COR-L47 (cell line): ENCODE results near the gene NEURL1.
A peak's percentile ranks its signal among the peaks of the same experiment; 100 is the strongest.

Experiments
- DNase-seq: peaks from one replicate; lab custom pipeline; 2025; lab: John Stamatoyannopoulos, UW

NEURL1 gene

DNA sequence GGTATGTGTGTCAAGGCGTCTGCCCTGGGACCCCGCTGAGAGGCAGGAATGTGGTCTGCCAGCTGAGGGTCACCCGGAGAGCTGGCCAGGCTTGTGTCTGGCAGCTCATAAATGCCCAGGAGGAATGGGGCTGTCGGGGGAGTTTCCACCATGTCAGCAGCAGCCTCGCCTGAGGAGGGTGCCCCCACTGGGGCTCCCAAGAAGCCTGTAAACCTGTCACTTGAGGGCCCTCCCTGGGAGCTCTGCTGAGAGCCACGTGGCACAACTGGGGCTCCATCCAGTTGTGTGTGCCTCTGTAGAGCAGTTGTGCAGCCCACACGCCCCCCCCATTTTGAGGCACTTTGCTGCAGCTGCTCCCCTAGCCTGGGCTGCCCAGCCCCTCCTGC, 70.6 kb downstream of the NEURL1 start:
- DNase-seq: no peak

GRCh38 chr10:103564776-103565520, 71.4 kb downstream of the NEURL1 start:
- DNase-seq: no peak

DNA sequence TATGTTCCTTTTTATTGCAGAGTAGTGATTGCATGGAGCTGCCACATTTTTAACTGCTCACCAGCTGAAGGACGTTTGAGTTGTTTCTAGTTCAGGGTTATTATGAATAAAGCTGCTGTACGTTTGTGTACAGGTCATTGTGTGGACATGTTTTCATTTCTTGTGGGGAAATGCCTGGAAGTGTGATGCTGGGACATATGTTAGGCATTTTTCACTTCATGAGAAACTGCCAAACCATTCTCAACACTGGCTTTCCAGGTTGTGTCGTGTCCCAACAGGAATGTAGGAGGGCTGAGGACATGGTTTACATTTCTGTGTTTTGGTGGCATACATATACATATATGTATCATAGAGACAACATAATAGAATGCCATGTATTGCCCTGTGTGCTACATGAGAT, 73.0 kb downstream of the NEURL1 start:
- DNase-seq: no peak

GRCh38 chr10:103568505-103568904, 75.0 kb downstream of the NEURL1 start:
- no peak for DNase-seq

GRCh38 chr10:103569896-103570295, 76.4 kb downstream of the NEURL1 start:
- no peak for DNase-seq

- no peak for DNase-seq
Measured at GRCh38 chr10:103570844-103571655, 77.5 kb downstream of the NEURL1 start.

DNA sequence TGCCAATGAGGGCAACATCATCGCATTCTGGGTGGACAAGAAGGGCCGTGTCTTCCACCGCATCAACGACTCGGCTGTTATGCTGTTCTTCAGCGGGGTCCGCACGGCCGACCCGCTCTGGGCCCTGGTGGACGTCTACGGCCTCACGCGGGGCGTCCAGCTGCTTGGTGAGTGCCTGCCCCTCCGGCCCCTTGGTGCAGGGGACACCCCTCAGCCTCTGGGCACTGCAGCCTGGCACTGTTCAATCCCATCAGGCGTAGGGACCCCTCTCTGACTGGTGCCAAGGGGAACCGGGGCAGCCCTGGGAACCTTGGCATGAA, 78.1 kb downstream of the NEURL1 start:
- no peak for DNase-seq

GRCh38 chr10:103572347-103573204, 79.1 kb downstream of the NEURL1 start:
- DNase-seq: no peak

DNA sequence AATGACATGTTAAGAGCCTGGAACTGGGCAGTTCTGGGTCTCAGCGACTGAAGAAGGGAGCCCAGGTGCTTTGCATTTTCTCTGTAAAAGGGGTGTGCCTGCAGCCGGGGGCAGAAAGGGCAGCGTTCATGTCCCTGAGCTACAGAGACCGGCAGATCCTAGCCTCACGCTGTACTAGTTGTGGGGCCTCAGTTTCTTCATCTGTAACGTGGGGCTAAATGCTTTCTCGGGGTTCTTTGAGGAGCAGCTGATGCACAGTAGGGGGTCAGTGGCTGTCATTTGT, 79.6 kb downstream of the NEURL1 start:
- no peak for DNase-seq

- no peak for DNase-seq
Measured at GRCh38 chr10:103574097-103575061, 80.9 kb downstream of the NEURL1 start.

- no peak for DNase-seq
Measured at GRCh38 chr10:103575416-103576075, 82.0 kb downstream of the NEURL1 start.

DNA sequence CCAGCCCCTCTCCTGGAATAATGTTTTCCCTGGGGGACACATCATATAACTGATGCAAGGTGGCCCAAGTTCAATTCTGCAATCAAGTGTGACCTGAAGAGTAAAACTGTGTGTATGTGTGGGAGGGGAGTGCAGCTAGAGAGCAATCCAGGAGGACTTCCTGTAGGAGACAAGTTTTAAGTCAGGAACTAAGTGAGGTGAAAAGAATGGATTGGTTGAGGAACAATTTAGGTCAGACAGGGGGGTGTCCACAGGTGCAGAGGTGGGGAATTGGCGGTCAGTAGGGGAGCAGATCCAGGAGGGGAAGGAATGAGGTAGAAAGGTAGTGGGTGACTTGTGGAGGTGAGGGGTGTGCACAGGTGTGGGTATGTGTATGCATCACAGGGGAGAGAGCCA, 82.6 kb downstream of the NEURL1 start:
- DNase-seq: no peak

DNA sequence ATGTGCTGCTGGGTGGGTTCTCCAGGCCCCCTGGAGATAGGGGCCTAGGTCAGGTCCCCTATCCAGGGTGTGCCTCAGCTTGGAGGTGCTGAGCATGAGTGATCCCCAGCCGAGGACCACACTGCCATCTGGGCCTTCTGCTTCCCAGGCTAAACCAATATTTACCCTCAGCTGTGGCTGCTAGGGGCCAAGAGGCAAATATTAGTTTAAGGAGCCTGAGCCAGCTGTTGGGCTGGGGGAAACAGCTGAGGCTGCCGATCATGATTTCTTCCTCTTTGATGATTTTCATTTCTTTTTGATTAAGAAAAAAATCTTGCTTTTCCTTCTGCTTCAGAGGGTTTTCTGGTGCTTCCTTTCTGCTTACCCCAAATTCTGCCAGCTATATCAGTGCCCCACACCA, 83.4 kb downstream of the NEURL1 start:
- DNase-seq: peak; percentile 40

GRCh38 chr10:103578782-103579382, 85.4 kb downstream of the NEURL1 start:
- DNase-seq: no peak

- DNase-seq: no peak
Measured at GRCh38 chr10:103580011-103580410, 86.5 kb downstream of the NEURL1 start.

DNA sequence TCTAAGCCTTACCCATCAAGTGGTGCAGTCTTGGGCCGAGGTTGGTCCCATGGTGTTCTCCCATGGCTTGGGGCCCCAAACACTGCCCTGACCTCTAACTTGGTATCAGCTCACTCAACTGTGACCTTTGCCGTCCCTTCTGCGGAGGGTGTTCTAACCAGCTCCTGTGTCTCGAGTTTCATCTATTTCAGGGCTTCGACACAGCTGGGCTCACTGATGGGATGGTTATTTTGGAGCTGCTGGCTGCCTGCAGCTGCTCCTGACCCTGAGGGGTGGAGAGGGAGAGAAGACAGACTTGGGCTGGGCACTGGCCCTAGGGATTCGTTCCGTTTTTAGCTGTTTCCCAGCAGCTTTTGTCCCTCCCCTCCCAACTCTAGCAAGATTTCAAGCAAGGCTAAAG, 86.9 kb downstream of the NEURL1 start:
- DNase-seq: no peak

DNA sequence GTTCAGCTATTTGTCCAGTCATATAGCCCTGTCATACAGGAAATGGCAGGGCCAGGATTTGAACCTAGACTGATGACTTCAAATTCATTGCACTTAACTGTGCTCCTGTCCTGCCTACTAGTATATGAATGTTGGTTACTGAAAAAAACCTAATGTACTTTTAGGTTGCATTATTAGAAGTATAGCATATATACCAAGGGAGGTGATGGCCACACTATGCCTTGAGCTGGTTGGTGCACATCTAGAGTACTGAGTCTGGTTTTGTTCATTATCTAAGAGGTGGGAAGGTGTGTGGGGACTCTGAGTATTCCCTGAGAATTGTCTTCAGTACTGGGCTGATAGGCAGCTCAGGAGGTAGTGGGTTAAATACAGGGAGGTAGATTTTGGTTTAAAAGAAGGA, 88.0 kb downstream of the NEURL1 start:
- DNase-seq: no peak

- DNase-seq: no peak
Measured at GRCh38 chr10:103582331-103583123, 89.0 kb downstream of the NEURL1 start.

DNA sequence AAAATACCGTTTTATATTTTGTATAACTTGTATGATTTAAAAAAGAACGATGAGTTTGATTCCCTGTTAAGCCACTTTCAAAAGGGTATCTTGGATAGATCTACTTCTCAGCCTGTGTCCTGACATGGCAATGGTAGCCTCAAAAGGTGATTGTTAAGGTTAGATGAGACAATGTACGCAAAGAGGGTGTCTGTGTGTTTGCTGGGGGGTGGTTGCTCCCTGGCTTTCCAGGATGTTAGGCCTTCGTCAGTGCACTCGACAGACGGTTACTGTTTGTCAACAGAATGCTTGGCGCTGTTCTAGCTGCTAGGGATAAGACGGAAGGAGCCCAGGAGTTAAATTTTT, 90.3 kb downstream of the NEURL1 start:
- no peak for DNase-seq
